NCI-H2196 treated with DMSO at 0.1 percent for 48 hours (cell line): ENCODE data around the gene TMX2.
"Not testable (repeated sequence)": the region's sequence is repeated elsewhere in the genome, so short reads cannot be mapped to it uniquely, and the experiment has no call there.

Source experiments
- DNase-seq: peaks from one replicate; lab custom pipeline; 2025; ENCODE audit not compliant: unreplicated experiment; lab: John Stamatoyannopoulos, UW

TMX2 gene

GRCh38 chr11:57711414-57712255, 758 bp upstream of the TMX2 start, which contains the start of gene MED19:
Gene MED19, minus strand, starts transcription at chr11:57712215. Its CDS starts 36 bp downstream, at chr11:57712179.
- DNase-seq = peak; percentile 96

GRCh38 chr11:57713835-57714234, 1.4 kb downstream of the TMX2 start:
- no peak for DNase-seq

- not testable (repeated sequence) for DNase-seq
Observed at GRCh38 chr11:57716726-57717125, 4.3 kb downstream of the TMX2 start.

GRCh38 chr11:57727185-57727584, 14.8 kb downstream of the TMX2 start:
- no peak for DNase-seq

- DNase-seq = no peak
Observed at GRCh38 chr11:57728829-57729228, 16.4 kb downstream of the TMX2 start.

GRCh38 chr11:57729479-57729878, 17.1 kb downstream of the TMX2 start:
- no peak for DNase-seq

GRCh38 chr11:57732661-57733060, 20.3 kb downstream of the TMX2 start:
- no peak for DNase-seq

GRCh38 chr11:57735619-57736298, 23.4 kb downstream of the TMX2 start:
- no peak for DNase-seq

- peak; percentile 97 for DNase-seq
Observed at GRCh38 chr11:57741132-57742086, 29.0 kb downstream of the TMX2 start, which contains the start of gene SELENOH. Gene SELENOH, plus strand, starts transcription at chr11:57741491. Its CDS starts 105 bp downstream, at chr11:57741596.

- no peak for DNase-seq
Observed at GRCh38 chr11:57742087-57742452, 29.7 kb downstream of the TMX2 start.

GRCh38 chr11:57744357-57744756, 32.0 kb downstream of the TMX2 start:
- no peak for DNase-seq

GRCh38 chr11:57745206-57745605, 32.8 kb downstream of the TMX2 start:
- DNase-seq = no peak

GRCh38 chr11:57746920-57747319, 34.5 kb downstream of the TMX2 start:
- DNase-seq = no peak

GRCh38 chr11:57751176-57751575, 38.8 kb downstream of the TMX2 start:
- DNase-seq = no peak

GRCh38 chr11:57751676-57752253, 39.4 kb downstream of the TMX2 start, which contains the start of gene BTBD18:
Gene BTBD18, minus strand, starts transcription at chr11:57751819. Its CDS starts 631 bp downstream, at chr11:57751188.
- no peak for DNase-seq

- DNase-seq = no peak
Observed at GRCh38 chr11:57752954-57753353, 40.6 kb downstream of the TMX2 start.

GRCh38 chr11:57758174-57758573, 45.8 kb downstream of the TMX2 start:
- no peak for DNase-seq

- peak; percentile 88 for DNase-seq
Observed at GRCh38 chr11:57761301-57762234, 49.2 kb downstream of the TMX2 start, which contains the start of gene CTNND1. Gene CTNND1, plus strand, starts transcription at chr11:57761802. Its CDS starts 29,677 bp downstream, at chr11:57791479.

GRCh38 chr11:57762235-57762861, 50.0 kb downstream of the TMX2 start:
- no peak for DNase-seq
